Measurements from ENCODE around the gene PCSK9.
A peak's percentile ranks its signal among the peaks of the same experiment; 100 is the strongest.
"Not testable (repeated sequence)": the region's sequence is repeated elsewhere in the genome, so short reads cannot be mapped to it uniquely, and the experiment has no call there.

Gene PCSK9

GRCh38 chr1:55081188-55081904, 42.0 kb downstream of the PCSK9 start:
- DNase-seq = peak; percentile 84

- peak; percentile 13 for DNase-seq
Observed at GRCh38 chr1:55081905-55082296, 42.6 kb downstream of the PCSK9 start.

- no peak for DNase-seq
Observed at GRCh38 chr1:55084257-55084656, 44.9 kb downstream of the PCSK9 start.

GRCh38 chr1:55087439-55087838, 48.1 kb downstream of the PCSK9 start:
- no peak for DNase-seq

- no peak for DNase-seq
Observed at GRCh38 chr1:55088413-55088812, 49.1 kb downstream of the PCSK9 start.

- peak; percentile 8 for DNase-seq
Observed at GRCh38 chr1:55089683-55090082, 50.3 kb downstream of the PCSK9 start.

GRCh38 chr1:55092475-55092874, 53.1 kb downstream of the PCSK9 start:
- DNase-seq = no peak

GRCh38 chr1:55095095-55095494, 55.7 kb downstream of the PCSK9 start:
- DNase-seq = no peak

GRCh38 chr1:55103891-55104290, 64.5 kb downstream of the PCSK9 start:
- DNase-seq = no peak

- DNase-seq = no peak
Observed at GRCh38 chr1:55107101-55107500, 67.8 kb downstream of the PCSK9 start.

GRCh38 chr1:55109005-55109404, 69.7 kb downstream of the PCSK9 start:
- not testable (repeated sequence) for DNase-seq
